ENCODE data around the gene NPLOC4.
A peak's percentile ranks its signal among the peaks of the same experiment; 100 is the strongest.

The NPLOC4 gene

GRCh38 chr17:81655378-81656117 lies 18.6 kb upstream of the NPLOC4 start:
- Histone ChIP-seq H2BK15ac (ENCODE audit: low read length) (peak overlapping the region; percentile 64), H4K91ac (ENCODE audit: low read depth, low read length, poor library complexity) (no peak overlapping the region), H2AFZ (ENCODE audit: low read length) (peak overlapping the region; percentile 15), H3K4ac (ENCODE audit: low read length) (no peak overlapping the region), H3K36me3 (replicated peaks in 1 of 2; ENCODE audit: control insufficient read depth in 2 of 2, insufficient read depth in 2 of 2, low read length in 2 of 2) (no peaks in the 10 kb centered on the region), H3K18ac (ENCODE audit: low read length) (peak overlapping the region; percentile 48), H2BK12ac (ENCODE audit: low read length) (no peak overlapping the region), H3K23ac (ENCODE audit: low read depth, low read length, poor library complexity) (peak overlapping the region; percentile 5), H2BK120ac (ENCODE audit: low read depth, low read length) (peak overlapping the region; percentile 47), H2BK5ac (ENCODE audit: low read length) (no peak overlapping the region), H3K9me3 (replicated peaks in 1 of 2; ENCODE audit: control insufficient read depth in 2 of 2, insufficient read depth in 1 of 2, low read depth in 1 of 2, low read length in 2 of 2) (no peaks in the 10 kb centered on the region), H3K4me2 (ENCODE audit: insufficient read depth, low read length, poor library complexity, severe bottlenecking) (no peak overlapping the region), H3K4me3 (ENCODE audit: low read length in 2 of 2) (no peak overlapping the region), H3K14ac (ENCODE audit: low read length) (peak overlapping the region; percentile 9), H2AK5ac (ENCODE audit: low read depth, low read length) (no peak overlapping the region), H3K27ac (replicated peaks; ENCODE audit: low read length) (no peak overlapping the region), H3K27me3 (ENCODE audit: control insufficient read depth in 3 of 3, insufficient read depth in 3 of 3, low read depth in 1 of 3, low read length in 3 of 3) (no peaks in the 10 kb centered on the region), H4K8ac (ENCODE audit: low read depth, low read length) (no peak overlapping the region), H3K4me1 (ENCODE audit: control insufficient read depth in 2 of 2, insufficient read depth in 1 of 2, low read depth in 1 of 2, low read length in 2 of 2) (peaks cover 5 to 9% of the 10 kb centered on the region in 2 donors), H3K79me1 (ENCODE audit: low read depth, low read length) (peaks cover 2% of the 10 kb centered on the region), H3K9ac (ENCODE audit: low read depth, low read length, poor library complexity) (no peak overlapping the region)
- WGBS, 2 donors (ENCODE audit: extremely low coverage in 2 of 2, insufficient read length in 2 of 2, insufficient replicate concordance in 1 of 2): no CpG with 5 or more reads among the region's 18 CpGs
- no peak for DNase-seq (ENCODE audit: low spot score)

GRCh38 chr17:81652906-81653771 lies 16.2 kb upstream of the NPLOC4 start:
- Histone ChIP-seq H2BK120ac (ENCODE audit: low read depth, low read length) (no peak overlapping the region), H3K4me3 (ENCODE audit: low read length in 2 of 2) (no peak overlapping the region), H3K36me3 (replicated peaks in 1 of 2; ENCODE audit: control insufficient read depth in 2 of 2, insufficient read depth in 2 of 2, low read length in 2 of 2) (no peaks in the 10 kb centered on the region), H3K79me1 (ENCODE audit: low read depth, low read length) (peaks cover 4% of the 10 kb centered on the region), H4K8ac (ENCODE audit: low read depth, low read length) (no peak overlapping the region), H3K9me3 (replicated peaks in 1 of 2; ENCODE audit: control insufficient read depth in 2 of 2, insufficient read depth in 1 of 2, low read depth in 1 of 2, low read length in 2 of 2) (peaks cover 8 to 11% of the 10 kb centered on the region in 2 donors), H2AFZ (ENCODE audit: low read length) (peak overlapping the region; percentile 88), H4K91ac (ENCODE audit: low read depth, low read length, poor library complexity) (no peak overlapping the region), H3K27me3 (ENCODE audit: control insufficient read depth in 3 of 3, insufficient read depth in 3 of 3, low read depth in 1 of 3, low read length in 3 of 3) (peaks cover 9 to 16% (median 9%) of the 10 kb centered on the region in 3 experiments), H2AK5ac (ENCODE audit: low read depth, low read length) (peak overlapping the region; percentile 46), H3K4me1 (ENCODE audit: control insufficient read depth in 2 of 2, insufficient read depth in 1 of 2, low read depth in 1 of 2, low read length in 2 of 2) (peaks cover 5 to 9% of the 10 kb centered on the region in 2 donors), H3K23ac (ENCODE audit: low read depth, low read length, poor library complexity) (peak overlapping the region; percentile 43), H2BK12ac (ENCODE audit: low read length) (no peak overlapping the region), H3K18ac (ENCODE audit: low read length) (peak overlapping the region; percentile 2), H3K4ac (ENCODE audit: low read length) (no peak overlapping the region), H2BK5ac (ENCODE audit: low read length) (peak overlapping the region; percentile 11), H3K9ac (ENCODE audit: low read depth, low read length, poor library complexity) (no peak overlapping the region), H2BK15ac (ENCODE audit: low read length) (no peak overlapping the region), H3K4me2 (ENCODE audit: insufficient read depth, low read length, poor library complexity, severe bottlenecking) (no peak overlapping the region), H3K14ac (ENCODE audit: low read length) (no peak overlapping the region), H3K27ac (replicated peaks; ENCODE audit: low read length) (no peak overlapping the region)
- WGBS, 2 donors (ENCODE audit: extremely low coverage in 2 of 2, insufficient read length in 2 of 2, insufficient replicate concordance in 1 of 2): no CpG with 5 or more reads among the region's 27 CpGs
- no peak for DNase-seq (ENCODE audit: low spot score)

GRCh38 chr17:81651692-81652091 lies 14.8 kb upstream of the NPLOC4 start:
- peak overlapping the region; percentile 58 for H2BK12ac ChIP-seq (ENCODE audit: low read length)
- H4K8ac ChIP-seq (ENCODE audit: low read depth, low read length): no peak overlapping the region
- peak overlapping the region; percentile 73 for H3K23ac ChIP-seq (ENCODE audit: low read depth, low read length, poor library complexity)
- H2AFZ ChIP-seq (ENCODE audit: low read length): no peak overlapping the region
- H2BK15ac ChIP-seq (ENCODE audit: low read length): no peak overlapping the region
- no peak overlapping the region for H3K27ac ChIP-seq (replicated peaks; ENCODE audit: low read length)
- DNase-seq (ENCODE audit: low spot score): no peak
- no peak overlapping the region for H3K14ac ChIP-seq (ENCODE audit: low read length)
- H3K9me3 ChIP-seq (replicated peaks in 1 of 2; ENCODE audit: control insufficient read depth in 2 of 2, insufficient read depth in 1 of 2, low read depth in 1 of 2, low read length in 2 of 2): peaks cover 10 to 11% of the 10 kb centered on the region in 2 donors
- H2AK5ac ChIP-seq (ENCODE audit: low read depth, low read length): peak overlapping the region; percentile 87
- peak overlapping the region; percentile 53 for H4K91ac ChIP-seq (ENCODE audit: low read depth, low read length, poor library complexity)
- H3K4me1 ChIP-seq (ENCODE audit: control insufficient read depth in 2 of 2, insufficient read depth in 1 of 2, low read depth in 1 of 2, low read length in 2 of 2): peaks cover 7 to 9% of the 10 kb centered on the region in 2 donors
- no peak overlapping the region for H3K4me2 ChIP-seq (ENCODE audit: insufficient read depth, low read length, poor library complexity, severe bottlenecking)
- peak overlapping the region; percentile 77 for H3K9ac ChIP-seq (ENCODE audit: low read depth, low read length, poor library complexity)
- H3K27me3 ChIP-seq (ENCODE audit: control insufficient read depth in 3 of 3, insufficient read depth in 3 of 3, low read depth in 1 of 3, low read length in 3 of 3): peaks cover 14 to 30% (median 22%) of the 10 kb centered on the region in 3 experiments
- H2BK5ac ChIP-seq (ENCODE audit: low read length): peak overlapping the region; percentile 75
- peaks cover 4% of the 10 kb centered on the region for H3K79me1 ChIP-seq (ENCODE audit: low read depth, low read length)
- no peak overlapping the region for H3K18ac ChIP-seq (ENCODE audit: low read length)
- no CpG with 5 or more reads among the region's 10 CpGs for WGBS, 2 donors (ENCODE audit: extremely low coverage in 2 of 2, insufficient read length in 2 of 2, insufficient replicate concordance in 1 of 2)
- peak overlapping the region in 1 of 2 donors; percentile 1 for H3K4me3 ChIP-seq (ENCODE audit: low read length in 2 of 2)
- no peak overlapping the region for H2BK120ac ChIP-seq (ENCODE audit: low read depth, low read length)
- no peaks in the 10 kb centered on the region for H3K36me3 ChIP-seq (replicated peaks in 1 of 2; ENCODE audit: control insufficient read depth in 2 of 2, insufficient read depth in 2 of 2, low read length in 2 of 2)
- no peak overlapping the region for H3K4ac ChIP-seq (ENCODE audit: low read length)

GRCh38 chr17:81650951-81651350 lies 14.0 kb upstream of the NPLOC4 start:
- Histone ChIP-seq H3K79me1 (ENCODE audit: low read depth, low read length) (peaks cover 4% of the 10 kb centered on the region), H3K14ac (ENCODE audit: low read length) (no peak overlapping the region), H3K36me3 (replicated peaks in 1 of 2; ENCODE audit: control insufficient read depth in 2 of 2, insufficient read depth in 2 of 2, low read length in 2 of 2) (no peaks in the 10 kb centered on the region), H2BK12ac (ENCODE audit: low read length) (no peak overlapping the region), H2BK15ac (ENCODE audit: low read length) (no peak overlapping the region), H3K4me3 (ENCODE audit: low read length in 2 of 2) (no peak overlapping the region), H3K4me2 (ENCODE audit: insufficient read depth, low read length, poor library complexity, severe bottlenecking) (no peak overlapping the region), H2AFZ (ENCODE audit: low read length) (no peak overlapping the region), H3K9ac (ENCODE audit: low read depth, low read length, poor library complexity) (no peak overlapping the region), H3K23ac (ENCODE audit: low read depth, low read length, poor library complexity) (peak overlapping the region; percentile 59), H4K91ac (ENCODE audit: low read depth, low read length, poor library complexity) (no peak overlapping the region), H2AK5ac (ENCODE audit: low read depth, low read length) (peak overlapping the region; percentile 87), H3K18ac (ENCODE audit: low read length) (no peak overlapping the region), H4K8ac (ENCODE audit: low read depth, low read length) (no peak overlapping the region), H2BK5ac (ENCODE audit: low read length) (peak overlapping the region; percentile 7), H3K27ac (replicated peaks; ENCODE audit: low read length) (no peak overlapping the region), H3K4me1 (ENCODE audit: control insufficient read depth in 2 of 2, insufficient read depth in 1 of 2, low read depth in 1 of 2, low read length in 2 of 2) (peaks cover 7 to 9% of the 10 kb centered on the region in 2 donors), H3K4ac (ENCODE audit: low read length) (no peak overlapping the region), H3K27me3 (ENCODE audit: control insufficient read depth in 3 of 3, insufficient read depth in 3 of 3, low read depth in 1 of 3, low read length in 3 of 3) (peaks cover 14 to 30% (median 22%) of the 10 kb centered on the region in 3 experiments), H2BK120ac (ENCODE audit: low read depth, low read length) (no peak overlapping the region), H3K9me3 (replicated peaks in 1 of 2; ENCODE audit: control insufficient read depth in 2 of 2, insufficient read depth in 1 of 2, low read depth in 1 of 2, low read length in 2 of 2) (peaks cover 10 to 11% of the 10 kb centered on the region in 2 donors)
- no peak for DNase-seq (ENCODE audit: low spot score)
- no CpG with 5 or more reads among the region's 9 CpGs for WGBS, 2 donors (ENCODE audit: extremely low coverage in 2 of 2, insufficient read length in 2 of 2, insufficient replicate concordance in 1 of 2)
